HG02798 (cell line): ENCODE data around the gene DOCK2.
"Not testable (repeated sequence)": the region's sequence is repeated elsewhere in the genome, so short reads cannot be mapped to it uniquely, and the experiment has no call there.

Experiments
- ATAC-seq: cut with Tn5 transposase; IDR thresholded peaks from one replicate; pipeline ENCODE4 v1.9.1; 2021; ENCODE audit warnings: mild to moderate bottlenecking; ENCODE audit not compliant: unreplicated experiment, poor library complexity

DOCK2 gene

DNA sequence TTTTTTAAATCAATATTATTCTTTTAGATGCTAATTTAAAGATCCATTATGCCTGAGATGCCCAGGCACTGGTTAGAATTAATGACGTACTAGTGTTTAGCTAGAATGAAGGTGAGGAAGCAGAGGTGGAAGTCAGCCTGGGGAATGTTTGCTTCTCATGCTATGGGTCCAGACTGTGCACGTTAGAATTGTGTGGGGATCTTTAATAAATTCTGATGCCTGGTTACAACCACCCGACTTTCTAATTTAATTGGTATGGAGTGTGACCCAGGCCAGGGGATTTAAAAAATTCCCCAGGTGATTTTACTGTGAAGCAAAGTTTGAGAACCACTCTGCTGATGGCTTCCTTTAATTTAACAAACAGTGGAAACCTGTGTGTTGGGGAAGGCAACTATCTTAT, 111.1 kb downstream of the DOCK2 start:
- ATAC-seq = no peak

DNA sequence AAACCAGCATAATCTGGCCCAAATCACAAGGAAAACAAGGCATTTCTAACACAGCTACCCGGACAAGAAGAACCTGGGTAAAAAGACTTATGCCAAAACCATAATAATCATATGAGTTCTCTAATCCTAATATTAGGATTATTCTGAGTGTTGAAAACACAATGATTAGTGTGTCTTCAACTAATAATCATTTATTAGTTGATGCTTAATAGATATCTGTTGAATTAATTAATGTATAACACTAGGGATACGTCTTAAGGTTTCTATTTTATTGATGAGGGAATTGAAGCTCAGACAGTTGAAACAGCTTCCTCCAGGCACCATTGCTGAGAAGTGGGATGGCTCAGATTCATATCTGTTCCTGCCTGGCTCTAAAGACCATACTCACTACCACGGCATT, 112.2 kb downstream of the DOCK2 start:
- no peak for ATAC-seq

DNA sequence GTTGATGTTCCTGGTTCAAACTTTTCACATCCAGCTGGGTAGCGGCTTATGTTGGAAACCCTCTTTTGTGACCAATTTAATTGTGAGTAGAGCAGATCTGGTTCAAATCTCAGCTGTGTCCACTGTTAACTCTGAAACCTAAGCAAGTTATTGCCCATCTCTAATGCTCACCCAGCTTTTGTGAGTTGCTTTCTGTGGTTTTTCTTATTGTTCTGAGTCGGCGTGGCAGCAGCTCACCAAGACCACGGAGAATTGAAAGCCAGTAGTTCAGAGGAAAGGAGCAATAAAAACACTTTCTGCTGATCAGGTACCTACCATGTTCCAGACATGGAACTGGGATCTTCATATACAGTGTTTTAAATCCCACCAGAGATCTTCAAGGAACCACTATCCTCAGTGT, 114.4 kb downstream of the DOCK2 start:
- ATAC-seq = no peak

DNA sequence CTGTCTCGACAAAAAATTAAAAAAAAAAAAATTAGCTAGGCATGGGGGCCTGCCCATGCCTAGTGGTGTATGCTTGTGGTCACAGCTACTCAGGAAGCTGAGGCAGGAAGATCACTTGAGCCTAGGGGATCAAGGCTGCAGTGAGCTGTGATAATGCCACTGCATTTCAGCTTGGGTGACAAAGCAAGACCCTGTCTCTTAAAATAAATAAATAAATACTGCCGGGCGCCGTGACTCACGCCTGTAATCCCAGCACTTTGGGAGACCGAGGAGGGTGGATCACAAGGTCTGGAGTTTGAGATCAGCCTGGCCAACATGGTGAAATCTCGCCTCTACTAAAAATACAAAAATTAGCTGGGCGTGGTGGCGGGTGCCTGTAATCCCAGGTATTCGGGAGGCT, 115.5 kb downstream of the DOCK2 start:
- ATAC-seq = not testable (repeated sequence)

DNA sequence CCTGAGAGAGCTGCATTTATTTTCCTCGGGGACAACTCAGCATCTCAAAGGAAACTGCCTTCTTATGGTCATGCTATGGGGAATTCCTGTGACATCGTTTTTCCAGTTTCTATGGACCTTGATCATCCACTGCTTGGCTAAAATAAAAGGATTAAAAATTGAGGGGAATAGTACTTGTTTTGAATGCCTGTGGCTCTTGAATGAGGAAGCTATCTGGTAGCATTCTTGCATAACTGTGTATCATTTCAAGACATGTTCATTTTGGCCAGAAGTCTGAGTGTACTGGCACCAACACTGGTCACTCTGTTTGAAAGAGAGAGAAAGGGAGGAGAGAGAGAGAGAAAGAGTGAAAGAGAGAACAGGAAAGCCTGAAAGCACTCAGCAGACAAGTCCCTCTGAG, 116.7 kb downstream of the DOCK2 start:
- no peak for ATAC-seq

DNA sequence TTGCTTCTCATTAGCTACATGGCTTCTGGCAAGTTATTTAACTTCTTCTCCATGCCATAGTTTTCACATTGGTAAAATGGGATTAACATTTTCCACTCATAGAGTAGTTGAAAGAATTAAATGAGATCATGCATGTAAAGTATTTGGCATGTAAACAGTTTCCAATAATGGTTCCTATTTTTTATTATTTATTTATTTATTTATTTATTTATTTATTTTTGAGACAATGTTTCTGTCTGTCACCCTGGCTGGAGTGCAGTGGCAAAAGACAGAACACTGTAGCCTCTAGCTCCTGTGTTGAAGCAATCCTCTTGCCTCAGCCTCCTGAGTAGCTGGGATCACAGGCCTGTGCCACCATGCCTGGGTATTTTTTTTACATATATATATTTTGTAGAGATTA, 117.7 kb downstream of the DOCK2 start:
- ATAC-seq = no peak

DNA sequence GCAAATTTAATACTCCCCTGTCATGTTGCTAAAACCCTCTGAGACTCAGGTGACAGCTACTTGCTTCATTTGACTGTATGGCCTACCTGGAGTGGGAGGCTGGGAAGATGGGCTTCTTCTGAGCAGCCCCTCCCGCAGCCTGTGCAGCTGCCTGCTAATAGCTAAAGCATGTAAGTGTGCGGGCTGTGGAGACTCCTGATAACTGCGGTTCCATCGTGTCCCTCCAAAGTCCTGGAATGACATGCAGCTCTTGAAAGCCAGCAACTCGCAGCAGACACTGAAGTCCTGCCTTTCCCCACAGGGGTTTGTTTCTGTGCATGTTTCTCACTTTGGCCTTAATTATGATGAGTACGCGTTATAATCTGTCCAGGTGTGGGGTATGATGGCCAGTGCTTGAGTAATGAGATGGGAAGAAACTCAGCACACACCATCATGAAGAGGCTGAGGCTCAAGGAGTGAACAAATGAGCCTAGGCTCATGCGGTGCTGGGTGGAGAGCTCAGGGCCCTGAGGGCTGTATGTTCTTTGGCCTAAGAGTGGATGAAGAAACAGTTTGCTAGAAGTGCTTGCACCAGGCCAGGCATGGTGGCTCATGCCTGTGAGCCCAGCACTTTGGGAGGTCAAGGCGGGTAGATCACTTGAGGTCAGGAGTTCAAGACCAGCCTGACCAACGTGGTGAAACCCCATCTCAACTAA, 119.1 kb downstream of the DOCK2 start:
- no peak for ATAC-seq

DNA sequence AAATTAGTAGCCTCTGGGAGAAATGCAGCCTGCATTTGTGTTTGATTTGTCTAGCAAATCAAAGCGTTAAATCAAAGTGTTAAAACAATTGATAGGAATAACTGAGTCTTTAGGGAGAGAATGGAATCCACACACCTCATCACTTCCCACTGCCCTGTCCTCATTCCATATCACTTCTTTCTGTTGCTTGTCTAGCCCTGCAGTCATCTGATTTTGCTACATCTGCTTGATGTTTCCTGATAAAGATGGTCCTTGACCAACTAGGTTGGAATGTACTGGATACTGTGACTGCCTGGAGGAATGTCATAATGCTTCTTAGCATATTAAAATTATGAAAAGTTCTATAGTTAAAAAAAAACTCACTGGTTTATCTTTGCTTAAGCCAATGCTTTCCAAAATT, 119.9 kb downstream of the DOCK2 start:
- ATAC-seq = no peak

DNA sequence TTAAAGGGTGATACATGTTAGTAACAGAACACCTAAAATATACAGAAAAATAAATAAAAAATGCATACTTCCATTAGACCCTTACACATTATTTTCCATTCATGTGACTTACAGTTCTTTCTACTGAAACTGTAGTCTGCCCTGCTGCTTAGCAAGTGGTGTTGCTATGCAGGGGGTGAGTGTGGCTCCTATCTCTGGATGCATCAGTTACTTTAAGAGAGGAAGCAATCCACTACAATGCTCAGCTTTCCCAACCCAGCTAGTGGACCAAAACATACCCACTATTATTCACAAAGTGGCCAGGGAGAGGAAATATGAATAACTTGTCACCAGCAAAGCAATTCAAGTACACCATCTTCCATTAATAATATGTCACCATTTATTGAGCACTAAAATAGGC, 121.8 kb downstream of the DOCK2 start:
- ATAC-seq = no peak

DNA sequence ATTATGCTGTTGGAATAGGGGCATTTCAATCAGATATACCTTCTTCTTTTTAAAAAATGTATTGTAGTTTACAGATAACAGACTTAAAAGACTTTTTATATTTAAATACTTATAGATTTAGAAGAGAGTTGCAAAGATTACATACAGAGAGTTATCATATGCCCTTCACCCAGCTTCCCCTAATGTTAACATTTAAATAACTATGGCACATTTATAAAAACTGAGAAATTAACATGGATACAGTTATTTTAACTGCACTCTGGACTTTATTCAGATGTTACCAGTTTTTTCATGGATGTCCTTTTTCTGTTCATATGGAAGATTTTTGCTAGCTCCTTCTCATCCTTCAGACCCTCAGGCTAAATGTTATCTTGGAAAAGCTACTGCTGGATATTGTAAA, 123.2 kb downstream of the DOCK2 start:
- no peak for ATAC-seq

DNA sequence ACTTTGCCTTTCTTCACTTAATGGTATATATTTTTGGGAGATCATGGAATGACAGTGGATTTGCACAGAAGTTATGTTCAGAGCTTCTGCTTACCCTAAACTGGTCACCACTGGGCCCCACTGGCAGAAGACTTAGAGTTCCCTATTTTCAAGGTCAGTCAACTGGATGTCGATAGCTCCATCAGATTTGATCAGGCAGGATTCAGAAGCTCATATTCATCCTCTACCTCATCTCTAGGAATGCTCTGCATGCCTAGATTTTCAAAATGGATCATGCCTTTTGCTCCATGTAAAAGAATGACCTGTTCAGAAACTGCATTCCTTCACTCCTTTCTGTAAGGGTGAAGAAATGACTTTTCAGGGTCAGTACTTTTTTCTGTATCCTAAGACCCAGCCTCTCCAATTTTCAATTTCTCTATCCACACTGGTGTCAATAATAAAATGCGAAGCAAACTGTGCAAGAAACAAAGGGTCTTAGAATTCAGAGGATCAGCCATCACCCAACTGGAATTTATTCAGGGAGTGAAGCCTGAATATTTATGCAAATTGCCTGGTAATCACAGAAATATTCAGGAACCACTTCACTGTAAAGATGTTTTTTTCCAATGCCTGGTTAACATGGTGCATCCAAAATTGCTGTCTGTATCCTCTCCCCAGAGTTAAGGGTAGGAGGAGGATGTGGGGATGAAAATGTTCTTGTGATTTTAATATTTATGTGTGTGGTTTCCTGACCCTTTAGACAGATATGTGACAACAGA, 125.4 kb downstream of the DOCK2 start:
- no peak for ATAC-seq

DNA sequence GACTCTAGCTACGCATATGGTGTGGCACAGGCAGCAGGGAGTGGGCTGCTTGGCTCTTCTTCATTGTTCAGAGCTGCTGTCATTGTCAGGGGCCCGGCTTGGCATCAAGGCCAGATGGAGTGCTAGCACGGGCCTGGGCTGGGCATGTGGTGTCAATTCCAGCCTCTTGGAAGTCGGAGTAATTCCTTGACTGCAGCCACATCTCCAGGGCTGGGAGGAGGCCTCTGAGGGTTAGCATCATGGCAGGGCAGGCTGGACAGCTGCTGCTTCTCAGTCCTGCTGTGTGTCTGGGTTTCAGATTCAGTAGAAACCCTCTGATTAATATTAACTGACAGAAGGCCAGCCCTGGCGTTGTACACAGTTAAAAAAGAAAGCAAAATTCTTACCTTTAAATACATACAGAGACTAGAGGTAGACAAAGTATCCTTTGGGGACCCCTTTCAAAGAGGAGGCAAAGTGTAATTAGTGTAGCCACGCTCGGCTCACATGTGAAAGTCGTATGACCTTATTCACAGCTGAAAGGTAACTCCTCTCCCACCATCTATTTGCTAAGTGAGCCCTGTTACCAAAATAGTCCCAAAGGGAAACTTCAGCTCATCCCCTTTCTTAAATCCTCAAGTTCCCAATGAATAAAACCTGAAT, 126.4 kb downstream of the DOCK2 start:
- ATAC-seq = peak; percentile 91

DNA sequence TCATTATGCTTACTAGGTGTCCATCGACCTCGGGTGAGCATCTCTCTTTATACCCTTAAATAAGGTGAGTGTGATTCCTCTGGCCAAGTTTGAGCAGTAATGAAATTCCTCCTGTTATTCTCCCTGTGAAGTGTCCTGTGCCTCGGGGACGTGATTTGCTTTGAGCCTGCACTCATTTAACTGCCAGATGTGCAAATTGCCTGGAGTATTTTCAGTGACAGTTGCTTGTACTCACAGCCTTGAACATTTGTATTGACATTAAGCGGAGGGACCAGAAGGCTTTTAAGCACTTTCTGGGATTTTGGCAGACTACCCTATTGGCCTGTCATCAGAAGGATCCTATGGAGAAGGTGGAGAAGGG, 126.9 kb downstream of the DOCK2 start:
- ATAC-seq = no peak

DNA sequence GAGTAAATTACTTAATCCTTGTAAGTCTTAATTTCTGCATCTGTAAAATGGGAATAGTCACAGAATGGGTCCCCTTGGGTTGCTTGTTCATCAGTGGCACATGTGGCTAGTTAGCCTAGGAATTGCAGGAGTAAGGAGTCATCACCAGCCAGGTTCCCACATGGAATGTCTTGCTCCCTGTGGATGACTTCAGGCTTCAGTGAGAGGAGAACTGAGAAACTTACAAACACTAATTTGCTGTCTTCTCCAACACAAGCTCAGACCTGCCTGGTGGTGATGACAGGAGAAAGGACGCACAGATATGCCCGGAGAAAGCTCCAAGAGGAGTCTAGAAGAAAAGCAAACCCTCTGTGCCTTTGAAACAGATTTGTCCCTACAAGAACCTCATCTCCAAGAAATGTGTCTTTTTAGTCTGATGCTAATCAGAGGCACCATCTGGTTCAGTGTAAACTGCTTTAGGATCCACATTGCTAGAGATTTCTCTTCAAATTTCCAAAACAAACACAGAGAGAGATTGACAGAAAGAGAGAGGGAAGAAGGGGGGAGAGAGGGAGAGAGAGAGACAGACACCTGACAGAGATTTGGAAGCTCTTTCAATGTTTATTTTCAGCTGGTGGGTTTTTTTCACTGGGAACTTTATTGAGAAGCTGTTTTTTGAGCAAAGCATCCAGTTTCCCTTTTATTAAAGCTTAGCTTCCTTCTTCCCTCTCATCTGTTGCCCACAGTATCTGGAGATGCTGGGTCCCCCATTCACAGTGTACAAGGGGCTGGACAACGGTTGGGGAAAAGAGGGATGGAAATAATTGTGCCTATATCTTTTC, 128.3 kb downstream of the DOCK2 start:
- ATAC-seq = no peak

DNA sequence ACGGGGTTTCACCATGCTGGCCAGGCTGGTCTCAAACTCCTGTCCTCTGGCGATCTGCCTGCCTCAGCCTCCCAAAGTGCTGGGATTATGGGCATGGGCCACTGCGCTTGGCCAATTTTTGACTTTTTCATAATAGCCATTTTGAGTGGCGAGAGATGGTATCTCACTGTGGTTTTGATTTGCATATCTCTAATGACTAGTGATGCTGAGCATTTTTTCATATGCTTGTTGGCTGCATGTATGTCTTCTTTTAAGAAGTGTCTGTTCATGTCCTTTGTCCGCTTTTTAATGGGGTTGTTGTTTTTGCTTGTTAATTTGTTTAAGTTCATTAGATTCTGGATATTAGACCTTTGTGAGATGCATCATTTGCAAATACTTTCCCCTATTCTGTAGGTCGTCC, 129.9 kb downstream of the DOCK2 start:
- not testable (repeated sequence) for ATAC-seq

DNA sequence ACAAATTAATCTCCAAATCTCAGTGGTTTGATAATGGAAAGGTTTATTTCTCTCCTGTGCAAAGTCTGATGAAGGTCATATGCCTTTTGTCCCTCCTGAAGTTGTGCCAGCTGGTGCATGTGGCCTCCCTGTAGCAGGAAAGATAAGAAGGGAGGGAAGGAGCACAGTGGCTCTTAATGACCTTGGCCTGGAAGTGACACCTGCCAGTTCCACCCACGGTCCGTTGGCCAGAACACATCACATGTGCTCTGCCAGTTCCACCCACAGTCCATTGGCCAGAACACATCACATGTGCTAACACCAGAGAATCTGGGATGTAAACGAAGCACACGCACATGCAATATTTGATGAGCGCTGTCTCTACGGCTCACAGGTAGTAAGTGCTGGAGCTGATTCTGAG, 130.9 kb downstream of the DOCK2 start:
- no peak for ATAC-seq

DNA sequence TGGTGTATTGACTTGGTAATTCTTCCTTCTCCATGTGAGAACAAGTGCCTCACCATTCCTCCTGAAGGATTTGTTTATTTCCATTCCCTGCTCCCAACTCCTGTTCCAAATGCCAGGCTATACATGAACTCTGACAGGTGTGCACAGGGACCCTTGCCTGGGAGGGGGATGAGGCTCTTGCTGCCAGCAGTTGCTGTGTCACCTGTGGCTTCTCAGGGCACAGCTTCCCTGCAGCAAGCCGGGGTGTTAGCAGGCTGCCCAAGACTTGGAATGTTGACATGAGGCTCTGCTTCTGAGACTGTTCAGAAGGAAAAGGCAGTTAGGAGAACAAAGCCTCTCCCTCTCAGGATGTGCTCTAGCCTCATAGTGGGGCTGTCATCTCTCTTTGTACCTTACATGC, 131.3 kb downstream of the DOCK2 start:
- ATAC-seq = no peak

DNA sequence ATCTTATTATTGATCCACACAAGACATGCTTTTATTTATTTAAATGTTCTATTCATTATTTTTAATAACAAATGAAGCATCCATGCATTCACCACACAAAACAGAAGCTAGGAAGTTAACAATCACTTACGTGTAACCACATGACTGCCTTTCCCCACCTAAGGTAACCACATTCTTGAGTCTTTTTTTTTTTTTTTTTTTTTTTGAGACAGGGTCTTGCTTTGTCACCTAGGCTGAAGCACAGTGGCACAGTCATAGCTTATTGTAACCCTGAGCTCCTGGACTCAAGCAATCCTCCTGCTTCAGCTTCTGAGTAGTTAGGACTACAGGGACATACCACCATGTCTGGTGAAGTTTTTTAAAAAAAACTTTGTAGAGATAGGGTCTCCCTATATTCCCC, 133.0 kb downstream of the DOCK2 start:
- no peak for ATAC-seq

DNA sequence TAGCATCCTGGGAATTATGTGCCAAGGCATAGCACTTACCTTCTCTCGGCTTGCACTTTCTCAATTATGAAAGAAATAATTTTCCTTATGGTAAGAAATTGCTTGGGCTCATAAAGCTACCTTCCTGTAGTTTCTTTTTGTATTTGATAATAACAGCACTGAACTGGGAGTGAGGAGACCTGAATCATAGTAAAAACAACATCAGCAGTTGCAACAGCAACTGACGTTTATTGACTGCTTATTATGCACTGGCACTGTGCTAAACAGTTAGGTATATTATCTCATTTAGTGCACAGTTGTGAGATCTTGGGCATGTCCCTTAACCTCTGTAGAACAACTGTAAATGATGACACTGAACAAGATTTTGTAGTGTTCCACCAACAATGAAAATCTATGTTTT, 135.2 kb downstream of the DOCK2 start:
- ATAC-seq = no peak

DNA sequence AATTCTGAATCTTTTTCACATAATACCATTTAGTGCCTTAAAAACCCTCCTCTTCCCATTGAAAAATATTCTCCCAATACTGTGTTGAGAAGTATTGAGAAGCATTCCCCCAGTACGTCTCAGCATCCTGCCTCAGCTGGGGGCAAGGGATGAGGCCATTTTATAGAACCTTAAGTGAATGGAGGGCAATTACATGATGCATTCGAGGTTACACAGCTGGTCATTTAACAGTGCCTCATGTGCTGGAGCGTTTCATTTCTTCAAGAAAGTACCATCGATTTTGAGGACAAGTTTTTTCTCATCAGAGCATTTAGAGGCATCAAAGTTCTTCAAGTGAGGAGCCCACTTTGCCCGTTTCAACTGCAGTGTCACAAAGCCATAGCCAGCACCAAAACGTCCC, 135.6 kb downstream of the DOCK2 start:
- ATAC-seq = no peak

DNA sequence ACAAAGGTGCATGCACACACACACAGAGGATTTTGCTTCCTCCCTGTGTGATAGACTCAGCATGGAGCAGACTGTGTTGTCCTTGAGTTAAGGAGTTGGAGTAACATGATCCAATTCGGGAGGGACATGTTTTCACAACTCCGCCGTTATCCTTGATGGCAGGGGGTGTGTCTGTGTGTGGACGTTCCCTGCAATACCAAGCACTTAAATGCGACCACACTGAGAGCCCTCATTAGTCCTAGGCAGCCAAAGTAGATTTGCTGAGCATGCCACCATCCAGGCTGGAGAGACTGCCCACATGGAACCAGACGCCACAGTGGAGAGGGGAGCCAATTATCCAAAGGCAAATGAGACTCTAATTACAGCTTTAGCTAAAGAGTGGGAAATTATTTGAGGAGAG, 140.1 kb downstream of the DOCK2 start:
- no peak for ATAC-seq
